Prostate gland (tissue), 2 donors: ENCODE data around the gene ESD.

Source experiments
- POLR2AphosphoS5 ChIP-seq: sonication (generic); formaldehyde crosslinking; IDR thresholded peaks from one replicate; pipeline ENCODE4 v1.6.1; 2017; ENCODE audit warnings: antibody characterized with exemption
- TF ChIP-seq, protein P1 (sequence below), 4 experiments: fragments of 200-600 bp in 2 of 4; fragments of 450-650 bp in 2 of 4; sonication (generic) in 2 of 4; IDR thresholded peaks; 1 replicate in 3 of 4; 2 replicates in 1 of 4; pipeline ENCODE4 v1.5.1; 2016 to 2019; ENCODE audit warnings: antibody characterized with exemption in 4 of 4, mild to moderate bottlenecking in 2 of 4, moderate library complexity in 2 of 4

DNA sequence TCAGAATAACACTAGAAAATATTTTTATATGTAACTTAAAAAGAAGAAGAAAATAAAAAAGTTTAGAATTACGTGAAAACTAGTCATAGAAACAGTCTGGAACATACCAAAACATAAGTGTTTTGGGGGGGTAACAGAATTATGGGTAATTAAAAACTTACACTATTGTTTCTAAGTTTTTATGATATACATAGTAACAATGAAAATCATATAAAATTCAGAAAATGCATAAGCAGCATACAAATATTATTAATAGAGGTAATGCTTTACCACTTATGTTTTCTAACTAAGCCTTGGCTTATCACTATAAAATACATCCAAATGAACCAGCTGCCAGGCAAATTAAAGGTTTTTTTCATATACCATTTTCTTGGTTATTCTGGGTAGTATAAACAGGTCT lies 14.9 kb downstream of the ESD start:
- TF ChIP-seq POLR2AphosphoS5: no peak
- TF ChIP-seq, protein P1, sequence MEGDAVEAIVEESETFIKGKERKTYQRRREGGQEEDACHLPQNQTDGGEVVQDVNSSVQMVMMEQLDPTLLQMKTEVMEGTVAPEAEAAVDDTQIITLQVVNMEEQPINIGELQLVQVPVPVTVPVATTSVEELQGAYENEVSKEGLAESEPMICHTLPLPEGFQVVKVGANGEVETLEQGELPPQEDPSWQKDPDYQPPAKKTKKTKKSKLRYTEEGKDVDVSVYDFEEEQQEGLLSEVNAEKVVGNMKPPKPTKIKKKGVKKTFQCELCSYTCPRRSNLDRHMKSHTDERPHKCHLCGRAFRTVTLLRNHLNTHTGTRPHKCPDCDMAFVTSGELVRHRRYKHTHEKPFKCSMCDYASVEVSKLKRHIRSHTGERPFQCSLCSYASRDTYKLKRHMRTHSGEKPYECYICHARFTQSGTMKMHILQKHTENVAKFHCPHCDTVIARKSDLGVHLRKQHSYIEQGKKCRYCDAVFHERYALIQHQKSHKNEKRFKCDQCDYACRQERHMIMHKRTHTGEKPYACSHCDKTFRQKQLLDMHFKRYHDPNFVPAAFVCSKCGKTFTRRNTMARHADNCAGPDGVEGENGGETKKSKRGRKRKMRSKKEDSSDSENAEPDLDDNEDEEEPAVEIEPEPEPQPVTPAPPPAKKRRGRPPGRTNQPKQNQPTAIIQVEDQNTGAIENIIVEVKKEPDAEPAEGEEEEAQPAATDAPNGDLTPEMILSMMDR (IDR thresholded peaks at IDR 0.05): no peak
